HEK293 (cell line): Measurements from ENCODE around the gene AATF.

Experiments
- GLI4 ChIP-seq: fragments of 450-650 bp; formaldehyde crosslinking; IDR thresholded peaks from 2 replicates; pipeline ENCODE4 v1.5.1; 2016; ENCODE audit warnings: missing biosample characterization, missing genetic modification characterization
- TCF7L2 ChIP-seq: IDR thresholded peaks from 2 replicates; pipeline ENCODE4 v1.6.1; 2011; ENCODE audit warnings: low read depth, mild to moderate bottlenecking, inconsistent platforms, low read length, moderate library complexity, borderline replicate concordance
- ZBTB1 ChIP-seq: fragments of 450-650 bp; formaldehyde crosslinking; IDR thresholded peaks from 2 replicates; pipeline ENCODE4 v1.5.1; 2016; ENCODE audit warnings: missing biosample characterization, missing genetic modification characterization
- ZIC2 ChIP-seq: fragments of 450-650 bp; formaldehyde crosslinking; IDR thresholded peaks from 2 replicates; pipeline ENCODE4 v1.5.1; 2016; ENCODE audit warnings: missing biosample characterization, missing genetic modification characterization
- ZNF223 ChIP-seq: fragments of 450-650 bp; formaldehyde crosslinking; IDR thresholded peaks from 2 replicates; pipeline ENCODE4 v1.5.1; 2016; ENCODE audit warnings: missing biosample characterization, missing genetic modification characterization
- ZNF24 ChIP-seq: fragments of 450-650 bp; formaldehyde crosslinking; IDR thresholded peaks from 2 replicates; pipeline ENCODE4 v1.5.1; 2016; ENCODE audit warnings: missing biosample characterization, missing genetic modification characterization
- ZNF510 ChIP-seq: fragments of 450-650 bp; formaldehyde crosslinking; IDR thresholded peaks from 2 replicates; pipeline ENCODE4 v1.5.1; 2018; ENCODE audit warnings: mild to moderate bottlenecking, missing genetic modification characterization, missing biosample characterization; ENCODE audit not compliant: insufficient replicate concordance
- ZNF777 ChIP-seq: fragments of 450-650 bp; formaldehyde crosslinking; IDR thresholded peaks from 2 replicates; pipeline ENCODE4 v1.5.1; 2017; ENCODE audit warnings: missing biosample characterization, missing genetic modification characterization, borderline replicate concordance
- TF ChIP-seq, protein P1 (sequence below): fragments of 450-650 bp; formaldehyde crosslinking; IDR thresholded peaks from 2 replicates; pipeline ENCODE4 v1.5.1; 2016; ENCODE audit warnings: missing biosample characterization, missing genetic modification characterization
- TF ChIP-seq, protein P2 (sequence below): sonication (generic); formaldehyde crosslinking; IDR thresholded peaks from 2 replicates; pipeline ENCODE4 v1.8.1; 2022; ENCODE audit warnings: mild to moderate bottlenecking, moderate library complexity, missing genetic modification reagents
- TF ChIP-seq, protein P3 (sequence below): fragments of 450-650 bp; formaldehyde crosslinking; optimal IDR thresholded peaks from 2 replicates; pipeline ENCODE3; 2016; ENCODE audit warnings: missing biosample characterization, mild to moderate bottlenecking, missing genetic modification characterization
- TF ChIP-seq, protein P4 (sequence below): fragments of 450-650 bp; formaldehyde crosslinking; IDR thresholded peaks from 2 replicates; pipeline ENCODE4 v1.5.1; 2016; ENCODE audit warnings: missing biosample characterization, missing genetic modification characterization
- TF ChIP-seq, protein P5 (sequence below): fragments of 450-650 bp; formaldehyde crosslinking; IDR thresholded peaks from 2 replicates; pipeline ENCODE4; 2016; ENCODE audit warnings: missing biosample characterization, missing genetic modification characterization
- TF ChIP-seq, protein P6 (sequence below): fragments of 450-650 bp; formaldehyde crosslinking; IDR thresholded peaks from 2 replicates; pipeline ENCODE4 v1.5.1; 2016; ENCODE audit warnings: missing biosample characterization, missing genetic modification characterization

DNA sequence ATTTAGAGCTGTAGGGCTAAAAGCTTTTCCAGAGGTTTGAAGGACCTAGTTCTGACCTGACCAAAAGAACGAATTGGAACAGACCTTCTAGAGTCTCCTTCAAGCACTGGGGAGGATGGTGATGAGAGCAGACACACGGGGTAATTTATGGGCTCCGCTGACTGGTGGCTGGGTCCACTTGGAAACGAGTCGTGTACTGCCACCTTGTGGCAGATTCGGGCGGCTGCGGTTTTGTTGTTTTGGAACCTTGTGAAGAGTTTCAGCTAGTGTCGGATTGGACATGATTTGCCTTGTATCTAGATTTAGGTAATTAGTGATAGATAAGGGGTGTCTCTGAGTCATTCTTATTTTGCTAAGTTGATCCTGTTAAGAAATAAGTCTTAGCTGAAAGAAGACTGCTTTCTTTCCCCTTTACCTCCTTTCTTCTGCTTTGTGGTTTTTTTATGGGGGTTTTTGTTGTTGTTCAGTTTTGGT lies 98.9 kb downstream of the AATF start:
- TF ChIP-seq, protein P1, sequence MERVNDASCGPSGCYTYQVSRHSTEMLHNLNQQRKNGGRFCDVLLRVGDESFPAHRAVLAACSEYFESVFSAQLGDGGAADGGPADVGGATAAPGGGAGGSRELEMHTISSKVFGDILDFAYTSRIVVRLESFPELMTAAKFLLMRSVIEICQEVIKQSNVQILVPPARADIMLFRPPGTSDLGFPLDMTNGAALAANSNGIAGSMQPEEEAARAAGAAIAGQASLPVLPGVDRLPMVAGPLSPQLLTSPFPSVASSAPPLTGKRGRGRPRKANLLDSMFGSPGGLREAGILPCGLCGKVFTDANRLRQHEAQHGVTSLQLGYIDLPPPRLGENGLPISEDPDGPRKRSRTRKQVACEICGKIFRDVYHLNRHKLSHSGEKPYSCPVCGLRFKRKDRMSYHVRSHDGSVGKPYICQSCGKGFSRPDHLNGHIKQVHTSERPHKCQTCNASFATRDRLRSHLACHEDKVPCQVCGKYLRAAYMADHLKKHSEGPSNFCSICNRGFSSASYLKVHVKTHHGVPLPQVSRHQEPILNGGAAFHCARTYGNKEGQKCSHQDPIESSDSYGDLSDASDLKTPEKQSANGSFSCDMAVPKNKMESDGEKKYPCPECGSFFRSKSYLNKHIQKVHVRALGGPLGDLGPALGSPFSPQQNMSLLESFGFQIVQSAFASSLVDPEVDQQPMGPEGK (tag by site-specific recombination), result peak; percentile 32; the same call in 1 of the 2 replicates
- TF ChIP-seq ZNF777 (tag by site-specific recombination) (no peak), ZNF24 (tag by site-specific recombination) (no peak), ZNF510 (no peak), TCF7L2 (no peak), GLI4 (tag by site-specific recombination) (no peak), ZIC2 (tag by site-specific recombination) (no peak), ZBTB1 (tag by site-specific recombination) (no peak), ZNF223 (tag by site-specific recombination) (no peak)
- TF ChIP-seq, protein P2, sequence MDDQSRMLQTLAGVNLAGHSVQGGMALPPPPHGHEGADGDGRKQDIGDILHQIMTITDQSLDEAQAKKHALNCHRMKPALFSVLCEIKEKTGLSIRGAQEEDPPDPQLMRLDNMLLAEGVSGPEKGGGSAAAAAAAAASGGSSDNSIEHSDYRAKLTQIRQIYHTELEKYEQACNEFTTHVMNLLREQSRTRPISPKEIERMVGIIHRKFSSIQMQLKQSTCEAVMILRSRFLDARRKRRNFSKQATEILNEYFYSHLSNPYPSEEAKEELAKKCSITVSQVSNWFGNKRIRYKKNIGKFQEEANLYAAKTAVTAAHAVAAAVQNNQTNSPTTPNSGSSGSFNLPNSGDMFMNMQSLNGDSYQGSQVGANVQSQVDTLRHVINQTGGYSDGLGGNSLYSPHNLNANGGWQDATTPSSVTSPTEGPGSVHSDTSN (CRISPR knock-in tag), result no peak
- TF ChIP-seq, protein P3, sequence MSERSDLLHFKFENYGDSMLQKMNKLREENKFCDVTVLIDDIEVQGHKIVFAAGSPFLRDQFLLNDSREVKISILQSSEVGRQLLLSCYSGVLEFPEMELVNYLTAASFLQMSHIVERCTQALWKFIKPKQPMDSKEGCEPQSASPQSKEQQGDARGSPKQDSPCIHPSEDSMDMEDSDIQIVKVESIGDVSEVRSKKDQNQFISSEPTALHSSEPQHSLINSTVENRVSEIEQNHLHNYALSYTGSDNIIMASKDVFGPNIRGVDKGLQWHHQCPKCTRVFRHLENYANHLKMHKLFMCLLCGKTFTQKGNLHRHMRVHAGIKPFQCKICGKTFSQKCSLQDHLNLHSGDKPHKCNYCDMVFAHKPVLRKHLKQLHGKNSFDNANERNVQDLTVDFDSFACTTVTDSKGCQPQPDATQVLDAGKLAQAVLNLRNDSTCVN (tag by site-specific recombination), result no peak
- TF ChIP-seq, protein P4, sequence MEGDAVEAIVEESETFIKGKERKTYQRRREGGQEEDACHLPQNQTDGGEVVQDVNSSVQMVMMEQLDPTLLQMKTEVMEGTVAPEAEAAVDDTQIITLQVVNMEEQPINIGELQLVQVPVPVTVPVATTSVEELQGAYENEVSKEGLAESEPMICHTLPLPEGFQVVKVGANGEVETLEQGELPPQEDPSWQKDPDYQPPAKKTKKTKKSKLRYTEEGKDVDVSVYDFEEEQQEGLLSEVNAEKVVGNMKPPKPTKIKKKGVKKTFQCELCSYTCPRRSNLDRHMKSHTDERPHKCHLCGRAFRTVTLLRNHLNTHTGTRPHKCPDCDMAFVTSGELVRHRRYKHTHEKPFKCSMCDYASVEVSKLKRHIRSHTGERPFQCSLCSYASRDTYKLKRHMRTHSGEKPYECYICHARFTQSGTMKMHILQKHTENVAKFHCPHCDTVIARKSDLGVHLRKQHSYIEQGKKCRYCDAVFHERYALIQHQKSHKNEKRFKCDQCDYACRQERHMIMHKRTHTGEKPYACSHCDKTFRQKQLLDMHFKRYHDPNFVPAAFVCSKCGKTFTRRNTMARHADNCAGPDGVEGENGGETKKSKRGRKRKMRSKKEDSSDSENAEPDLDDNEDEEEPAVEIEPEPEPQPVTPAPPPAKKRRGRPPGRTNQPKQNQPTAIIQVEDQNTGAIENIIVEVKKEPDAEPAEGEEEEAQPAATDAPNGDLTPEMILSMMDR (tag by site-specific recombination), result peak; percentile 78
- TF ChIP-seq, protein P5, sequence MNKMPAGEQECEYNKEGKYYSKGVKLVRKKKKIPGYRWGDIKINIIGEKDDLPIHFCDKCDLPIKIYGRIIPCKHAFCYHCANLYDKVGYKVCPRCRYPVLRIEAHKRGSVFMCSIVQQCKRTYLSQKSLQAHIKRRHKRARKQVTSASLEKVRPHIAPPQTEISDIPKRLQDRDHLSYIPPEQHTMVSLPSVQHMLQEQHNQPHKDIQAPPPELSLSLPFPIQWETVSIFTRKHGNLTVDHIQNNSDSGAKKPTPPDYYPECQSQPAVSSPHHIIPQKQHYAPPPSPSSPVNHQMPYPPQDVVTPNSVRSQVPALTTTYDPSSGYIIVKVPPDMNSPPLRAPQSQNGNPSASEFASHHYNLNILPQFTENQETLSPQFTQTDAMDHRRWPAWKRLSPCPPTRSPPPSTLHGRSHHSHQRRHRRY, result no peak
- TF ChIP-seq, protein P6, sequence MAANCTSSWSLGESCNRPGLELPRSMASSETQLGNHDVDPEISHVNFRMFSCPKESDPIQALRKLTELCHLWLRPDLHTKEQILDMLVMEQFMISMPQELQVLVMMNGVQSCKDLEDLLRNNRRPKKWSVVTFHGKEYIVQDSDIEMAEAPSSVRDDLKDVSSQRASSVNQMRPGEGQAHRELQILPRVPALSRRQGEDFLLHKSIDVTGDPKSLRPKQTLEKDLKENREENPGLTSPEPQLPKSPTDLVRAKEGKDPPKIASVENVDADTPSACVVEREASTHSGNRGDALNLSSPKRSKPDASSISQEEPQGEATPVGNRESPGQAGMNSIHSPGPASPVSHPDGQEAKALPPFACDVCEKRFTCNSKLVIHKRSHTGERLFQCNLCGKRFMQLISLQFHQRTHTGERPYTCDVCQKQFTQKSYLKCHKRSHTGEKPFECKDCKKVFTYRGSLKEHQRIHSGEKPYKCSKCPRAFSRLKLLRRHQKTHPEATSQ (tag by site-specific recombination), result no peak
